Motor neuron (in vitro differentiated cells): Measurements from ENCODE around the gene DPCD. TPM values are rescaled to one million over a fixed set of nuclear protein-coding genes. Genes with fewer than 3 reads are reported as not detected.
"Not testable (repeated sequence)": the region's sequence is repeated elsewhere in the genome, so short reads cannot be mapped to it uniquely, and the experiment has no call there.

Experiments
- ATAC-seq, 8 experiments: fragments of 200-7000 bp; cut with Tn5 transposase; replicated peaks in 6 of 8; 2 replicates each; pipeline ENCODE4 v1.8.0; 2021; ENCODE audit warnings: mild to moderate bottlenecking in 8 of 8, moderate library complexity in 8 of 8
- H3K27ac ChIP-seq, 2 donors: fragments of 250-450 bp; sonication (Bioruptor Pico); 2 replicates each; pipeline ENCODE4 v1.9.0; 2021; ENCODE audit warnings: antibody characterized with exemption in 2 of 2, mild to moderate bottlenecking in 2 of 2, moderate library complexity in 1 of 2
- H3K4me1 ChIP-seq, 2 donors: fragments of 250-450 bp; sonication (Bioruptor Pico); replicated peaks in 1 of 2; 2 replicates each; pipeline ENCODE4 v1.6.1; 2021; ENCODE audit warnings: antibody characterized with exemption in 2 of 2, mild to moderate bottlenecking in 2 of 2, moderate library complexity in 1 of 2
- H3K4me3 ChIP-seq, 5 donors: fragments of 250-450 bp; sonication (Bioruptor Pico); 2 replicates each; pipeline ENCODE4 v1.9.0; 2021; ENCODE audit warnings: antibody characterized with exemption in 5 of 5, mild to moderate bottlenecking in 5 of 5, moderate library complexity in 4 of 5
- WGBS, 10 experiments: fragments of 450-650 bp; shearing (Covaris generic); methylation state at CpG; one replicate each; pipeline ENCODE4 v1.0.0; 2022; 5-methylcytosine and 5-hydroxymethylcytosine counted together
- in situ Hi-C, 9 experiments: fragments of 400-800 bp; cut with MboI; loops; one replicate each; pipeline ENCODE4 v1.15.0; 2021; ENCODE audit warnings: low sequenced_read_pairs in 9 of 9, low pct_unique_long_range_greater_than_20kb in 2 of 9; ENCODE audit not compliant: unreplicated experiment in 9 of 9
- total RNA-seq, 8 experiments: library from RNA; unstranded; fragments of 300-600 nt; gene quantifications; 2 replicates each; pipeline versions ENCODE4 v1.2.3 to v1.2.4, GENCODE V29; 2022

DPCD gene
- total RNA-seq, 8 experiments from 2014 or later = 28.9 to 105 (median 64.7) TPM

GRCh38 chr10:101577121-101577871 is 10.8 kb upstream of the DPCD start:
- in situ Hi-C loops = no loop called here
- no peak for ATAC-seq
- Histone ChIP-seq H3K27ac (no peak overlapping the region), H3K4me3 (no peak overlapping the region), H3K4me1 (peaks cover 0 to 13% of the 10 kb centered on the region in 2 donors)
- 20 to 83% (median 60%) methylated on average over 1 to 3 of the region's 7 CpGs; no CpG with 5 or more reads in 4 of the 10 experiments for WGBS, 10 experiments

- H3K4me1 ChIP-seq = peaks cover 0 to 13% of the 10 kb centered on the region in 2 donors
- 76 to 100% (median 100%) methylated on average over 1 to 5 of the region's 5 CpGs; no CpG with 5 or more reads in 5 of the 10 experiments for WGBS, 10 experiments
- no peak overlapping the region for H3K27ac ChIP-seq
- in situ Hi-C loops = no loop called here
- ATAC-seq = no peak
- H3K4me3 ChIP-seq = no peak overlapping the region
These were observed 9.9 kb upstream of the DPCD start for GRCh38 chr10:101578192-101578591.

GRCh38 chr10:101578803-101579515 is 9.2 kb upstream of the DPCD start:
- Histone ChIP-seq H3K27ac (no peak overlapping the region), H3K4me1 (peaks cover 0 to 9% of the 10 kb centered on the region in 2 donors), H3K4me3 (no peak overlapping the region)
- ATAC-seq = no peak
- WGBS, 10 experiments = 60 to 100% (median 87%) methylated on average over 1 to 6 of the region's 13 CpGs; no CpG with 5 or more reads in 7 of the 10 experiments
- in situ Hi-C loops = no loop called here

- H3K4me3 ChIP-seq = no peak overlapping the region
- peaks cover 0 to 4% of the 10 kb centered on the region in 2 donors for H3K4me1 ChIP-seq
- H3K27ac ChIP-seq = no peak overlapping the region
- ATAC-seq = peak in 1 of 8 experiments; percentile 13
- in situ Hi-C loops = no loop called here
- WGBS, 10 experiments = 80% methylated on average over 2 of the region's 12 CpGs; no CpG with 5 or more reads in 9 of the 10 experiments
These were observed 8.6 kb upstream of the DPCD start for GRCh38 chr10:101579516-101579870.

GRCh38 chr10:101580486-101581399 is 7.4 kb upstream of the DPCD start:
- in situ Hi-C loops = no loop called here
- Histone ChIP-seq H3K4me3 (no peak overlapping the region), H3K4me1 (no peaks in the 10 kb centered on the region), H3K27ac (no peak overlapping the region)
- ATAC-seq = no peak
- WGBS, 10 experiments = 20 to 100% (median 55%) methylated on average over 1 to 7 of the region's 10 CpGs; no CpG with 5 or more reads in 4 of the 10 experiments

- Histone ChIP-seq H3K27ac (no peak overlapping the region), H3K4me3 (no peak overlapping the region), H3K4me1 (peaks cover 8 to 14% of the 10 kb centered on the region in 2 donors)
- ATAC-seq = no peak
- 86 to 100% (median 99%) methylated on average over 1 to 7 of the region's 9 CpGs; no CpG with 5 or more reads in 6 of the 10 experiments for WGBS, 10 experiments
- in situ Hi-C loops = no loop called here
These were observed 2.3 kb upstream of the DPCD start for GRCh38 chr10:101585841-101586240.

- Histone ChIP-seq H3K4me3 (peak overlapping the region; percentile 57 to 99 (median 86)), H3K4me1 (peaks cover 8 to 14% of the 10 kb centered on the region in 2 donors), H3K27ac (no peak overlapping the region)
- in situ Hi-C loops = no loop called here
- 20 to 100% (median 45%) methylated on average over 1 to 5 of the region's 5 CpGs; no CpG with 5 or more reads in 2 of the 10 experiments for WGBS, 10 experiments
- ATAC-seq = peak in 2 of 8 experiments; percentile 13 to 38
These were observed 758 bp downstream of the DPCD start for GRCh38 chr10:101588879-101589278.

- H3K27ac ChIP-seq, ATAC-seq, in situ Hi-C loops, H3K4me3 ChIP-seq: not testable (repeated sequence)
- 50 to 100% (median 100%) methylated on average over 2 of the region's 2 CpGs; no CpG with 5 or more reads in 6 of the 10 experiments for WGBS, 10 experiments
- peaks cover 16 to 20% of the 10 kb centered on the region in 2 donors for H3K4me1 ChIP-seq
These were observed 5.2 kb downstream of the DPCD start for GRCh38 chr10:101593331-101593730.

GRCh38 chr10:101595591-101596433 is 7.7 kb downstream of the DPCD start:
- Histone ChIP-seq H3K4me1 (peaks cover 13 to 16% of the 10 kb centered on the region in 2 donors), H3K27ac (no peak overlapping the region), H3K4me3 (no peak overlapping the region)
- in situ Hi-C loops = no loop called here
- 57 to 98% (median 85%) methylated on average over 3 to 11 of the region's 13 CpGs for WGBS, 10 experiments
- peak in 7 of 8 experiments; percentile 33 to 98 (median 77) for ATAC-seq

- 75 to 100% (median 79%) methylated on average over 1 to 12 of the region's 14 CpGs for WGBS, 10 experiments
- Histone ChIP-seq H3K4me1 (peaks cover 13 to 16% of the 10 kb centered on the region in 2 donors), H3K27ac (no peak overlapping the region), H3K4me3 (no peak overlapping the region)
- in situ Hi-C loops = no loop called here
- ATAC-seq = peak in 1 of 8 experiments; percentile 12
These were observed 9.2 kb downstream of the DPCD start for GRCh38 chr10:101597091-101597900.

- ATAC-seq = no peak
- in situ Hi-C loops = loop anchor here in 6 of 9 experiments (10.0 to 25.0 kb wide), 3 partner anchors 161 to 186 kb away; partner anchors contain the start of genes FGF8 (in 4 of the 6) and NPM3 (in 2 of the 6)
- H3K4me1 ChIP-seq = no peaks in the 10 kb centered on the region
- WGBS, 10 experiments = 40 to 86% (median 80%) methylated on average over 1 of the region's 1 CpG; no CpG with 5 or more reads in 7 of the 10 experiments
- no peak overlapping the region for H3K4me3 ChIP-seq
- no peak overlapping the region for H3K27ac ChIP-seq
These were observed 13.4 kb downstream of the DPCD start for GRCh38 chr10:101601541-101601940.
